Stimulated activated naive CD4-positive, alpha-beta T cell (primary cell): ENCODE measurements around the gene YIPF4.
"Not testable (repeated sequence)": the region's sequence is repeated elsewhere in the genome, so short reads cannot be mapped to it uniquely, and the experiment has no call there.

Experiments
- DNase-seq, 6 experiments: peaks; one replicate each; lab custom pipeline; 2025; lab: John Stamatoyannopoulos, UW

YIPF4 gene

DNA sequence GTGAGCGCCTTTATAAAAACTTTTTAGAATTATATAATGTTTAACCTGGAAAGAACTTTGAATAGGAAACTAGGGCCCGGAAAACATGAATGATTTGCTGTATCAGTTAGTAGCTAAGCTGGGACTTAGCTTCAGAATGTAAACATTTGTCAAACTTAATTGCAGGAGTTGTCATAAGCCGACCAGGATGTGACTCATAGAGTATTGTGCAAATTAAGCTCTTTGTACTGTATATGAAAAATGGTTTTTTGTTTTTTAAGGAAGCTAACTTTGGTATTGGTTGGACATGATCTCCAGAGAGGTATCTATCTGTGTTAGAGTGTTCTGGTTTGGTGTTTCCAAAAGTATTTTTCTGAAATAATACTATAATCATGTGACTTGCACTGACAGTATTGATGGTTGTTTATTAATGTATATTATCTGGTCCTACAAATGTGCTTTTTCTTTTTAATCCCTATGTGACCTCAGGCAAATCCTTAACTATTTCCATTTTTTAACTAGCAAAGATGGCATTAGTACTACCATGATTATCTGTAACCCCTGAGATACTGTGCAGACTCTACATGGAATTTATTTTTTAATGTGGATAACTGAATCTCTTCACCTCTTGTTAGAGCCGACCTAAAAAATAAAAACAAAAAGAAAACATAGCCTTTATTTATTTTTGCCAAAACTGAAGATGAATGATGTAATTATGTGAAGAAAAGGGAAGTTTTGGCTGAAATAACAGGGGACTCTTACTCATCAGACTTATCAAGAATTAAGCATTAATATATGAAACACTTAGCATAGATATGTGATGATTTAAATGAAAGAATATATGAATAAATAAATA, 11.7 kb downstream of the YIPF4 start:
- no peak for DNase-seq

DNA sequence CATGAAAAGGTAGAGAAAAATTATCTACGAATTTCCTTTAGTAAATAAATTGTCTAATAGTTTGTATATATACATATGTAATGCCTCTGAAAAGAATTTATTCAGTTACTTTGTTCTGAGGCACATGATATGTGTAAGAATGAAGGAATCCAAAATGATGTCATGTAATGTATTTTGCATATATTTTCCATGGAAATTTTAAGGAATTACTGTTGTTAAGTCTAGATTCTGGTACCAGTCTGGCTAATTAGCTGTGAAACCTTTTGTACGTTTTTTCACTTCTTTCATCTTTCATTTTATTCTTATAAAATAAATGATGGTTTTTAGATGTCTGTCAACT, 12.3 kb downstream of the YIPF4 start:
- DNase-seq, result no peak

DNA sequence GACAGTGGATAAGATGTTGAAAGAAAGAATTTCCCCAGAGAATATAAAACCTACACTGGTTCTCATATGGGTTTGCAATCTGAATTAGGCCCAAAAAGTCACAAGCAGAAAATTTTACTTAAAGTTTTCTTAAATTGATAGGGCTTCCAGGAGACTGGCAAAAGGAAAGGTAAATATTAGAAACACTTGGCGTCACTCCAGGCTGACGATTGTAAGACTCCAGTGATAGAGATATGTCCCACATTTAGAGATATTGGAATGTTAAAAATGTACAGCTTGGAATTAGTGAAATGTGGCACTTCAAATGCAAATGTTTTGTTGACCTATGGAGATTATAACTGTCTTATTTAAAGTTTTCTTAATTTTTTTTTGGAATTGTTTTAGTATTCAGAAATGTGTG, 14.0 kb downstream of the YIPF4 start:
- no peak for DNase-seq

DNA sequence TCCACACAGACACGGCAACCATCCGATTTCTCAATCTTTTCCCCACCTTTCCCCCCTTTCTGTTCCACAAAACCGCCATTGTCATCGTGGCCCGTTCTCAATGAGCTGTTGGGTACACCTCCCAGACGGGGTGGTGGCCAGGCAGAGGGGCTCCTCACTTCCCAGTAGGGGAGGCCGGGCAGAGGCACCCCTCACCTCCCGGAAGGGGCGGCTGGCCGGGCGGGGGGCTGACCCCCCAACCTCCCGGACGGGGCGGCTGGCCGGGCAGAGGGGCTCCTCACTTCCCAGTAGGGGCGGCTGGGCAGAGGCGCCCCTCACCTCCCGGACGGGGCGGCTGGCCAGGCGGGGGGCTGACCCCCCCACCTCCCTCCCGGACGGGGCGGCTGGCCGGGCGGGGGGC, 15.8 kb downstream of the YIPF4 start:
- DNase-seq, result not testable (repeated sequence)

DNA sequence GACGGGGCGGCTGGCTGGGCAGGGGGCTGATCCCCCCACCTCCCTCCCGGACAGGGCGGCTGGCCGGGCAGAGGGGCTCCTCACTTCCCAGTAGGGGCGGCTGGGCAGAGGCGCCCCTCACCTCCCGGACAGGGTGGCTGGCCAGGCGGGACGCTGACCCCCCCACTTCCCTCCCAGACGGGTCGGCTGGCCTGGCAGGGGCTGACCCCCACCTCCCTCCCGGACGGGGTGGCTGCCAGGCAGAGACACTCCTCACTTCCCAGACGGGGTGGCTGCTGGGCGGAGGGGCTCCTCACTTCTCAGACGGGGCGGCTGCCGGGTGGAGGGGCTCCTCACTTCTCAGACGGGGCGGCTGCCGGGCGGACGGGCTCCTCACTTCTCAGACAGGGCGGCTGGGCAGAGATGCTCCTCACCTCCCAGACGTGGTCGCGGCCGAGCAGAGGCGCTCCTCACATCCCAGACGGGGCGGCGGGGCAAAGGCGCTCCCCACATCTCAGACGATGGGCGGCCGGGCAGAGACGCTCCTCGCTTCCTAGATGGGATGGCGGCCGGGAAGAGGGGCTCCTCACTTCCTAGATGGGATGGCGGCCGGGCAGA, 16.4 kb downstream of the YIPF4 start:
- DNase-seq, result not testable (repeated sequence)

DNA sequence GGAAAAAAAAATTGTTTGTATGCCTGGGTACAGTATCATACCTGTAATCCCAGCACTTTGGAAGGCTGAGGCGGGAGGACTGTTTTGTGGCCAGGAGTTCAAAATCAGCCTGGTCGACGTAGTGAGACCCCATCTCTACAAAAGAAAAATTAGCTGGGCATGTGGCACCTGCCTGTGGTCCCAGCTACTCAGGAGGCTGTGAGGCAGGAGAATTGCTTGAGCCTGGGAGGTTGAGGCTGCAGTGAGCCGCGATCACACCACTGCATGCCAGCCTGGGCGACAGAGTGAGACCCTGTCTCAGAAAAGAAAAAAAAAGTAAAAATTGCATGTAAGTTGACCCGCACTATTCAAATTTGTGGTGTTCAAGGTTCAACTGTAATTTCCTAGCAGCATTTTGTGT, 32.9 kb downstream of the YIPF4 start:
- DNase-seq, result no peak

DNA sequence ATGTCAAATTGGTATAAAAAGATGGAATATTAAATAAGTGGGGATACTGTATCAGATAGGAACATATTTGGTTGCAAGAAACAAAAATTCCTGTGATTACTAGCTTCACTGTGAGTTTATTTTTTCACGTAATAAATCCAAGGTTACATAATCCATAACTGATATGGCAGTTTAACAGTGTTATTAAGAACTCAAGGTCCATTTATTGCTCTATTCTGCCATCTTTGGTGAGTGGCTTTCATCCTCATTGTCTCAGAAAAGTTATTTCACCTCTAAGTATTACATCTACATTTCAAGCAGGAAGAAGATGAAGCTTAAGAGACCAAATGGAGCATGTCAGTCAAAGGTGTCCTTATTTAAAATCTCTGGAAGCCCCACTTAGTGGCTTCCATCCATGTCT, 37.2 kb downstream of the YIPF4 start:
- DNase-seq, result no peak

DNA sequence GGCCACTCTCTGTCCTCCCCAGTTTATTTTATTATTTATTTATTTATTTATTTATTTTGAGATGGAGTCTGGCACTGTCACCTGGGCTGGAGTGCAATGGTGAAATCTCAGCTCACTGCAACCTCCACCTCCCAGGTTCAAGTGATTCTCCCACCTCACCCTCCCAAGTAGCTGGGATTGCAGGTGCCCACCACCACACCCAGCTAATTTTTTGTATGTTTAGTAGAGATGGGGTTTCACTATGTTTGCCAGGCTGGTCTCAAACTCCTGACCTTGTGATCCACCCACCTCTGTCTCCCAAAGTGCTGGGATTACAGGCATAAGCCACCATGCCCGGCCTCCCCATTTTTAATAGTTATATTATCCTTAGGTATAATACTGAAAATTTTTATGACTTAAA, 51.0 kb downstream of the YIPF4 start:
- DNase-seq, result not testable (repeated sequence)

DNA sequence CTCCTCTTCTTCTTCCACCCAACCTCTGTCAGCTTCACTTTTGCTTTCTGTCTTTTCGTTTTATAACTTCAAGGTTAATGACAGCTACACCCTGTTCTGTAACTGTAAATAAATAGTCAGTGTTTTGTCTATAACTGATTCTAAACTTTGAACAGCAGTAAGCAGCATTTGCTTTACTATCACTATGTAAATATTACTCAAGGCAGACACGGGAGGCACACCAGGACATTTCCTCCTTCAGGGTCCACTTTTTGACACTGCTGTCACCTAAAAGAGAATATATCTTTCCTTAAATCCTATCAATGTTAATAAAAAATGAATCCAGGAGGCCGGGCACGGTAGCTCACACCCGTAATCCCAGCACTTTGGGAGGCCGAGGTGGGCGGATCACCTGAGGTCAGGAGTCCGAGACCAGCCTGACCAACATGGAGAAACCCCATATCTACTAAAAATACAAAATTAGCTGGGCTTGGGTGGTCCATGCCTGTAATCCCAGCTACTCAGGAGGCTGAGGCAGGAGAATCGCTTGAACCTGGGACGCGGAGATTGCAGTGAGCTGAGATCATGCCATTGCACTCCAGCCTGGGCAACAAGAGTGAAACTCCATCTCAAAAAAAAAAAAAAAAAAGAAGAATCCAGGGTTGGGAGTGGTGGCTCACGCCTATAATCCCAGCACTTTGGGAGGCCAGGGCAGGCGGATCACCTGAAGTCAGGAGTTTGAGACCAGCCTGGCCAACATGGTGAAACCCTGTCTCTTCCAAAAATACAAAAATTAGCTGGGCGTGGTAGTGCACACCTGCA, 51.7 kb downstream of the YIPF4 start:
- DNase-seq, result not testable (repeated sequence)

DNA sequence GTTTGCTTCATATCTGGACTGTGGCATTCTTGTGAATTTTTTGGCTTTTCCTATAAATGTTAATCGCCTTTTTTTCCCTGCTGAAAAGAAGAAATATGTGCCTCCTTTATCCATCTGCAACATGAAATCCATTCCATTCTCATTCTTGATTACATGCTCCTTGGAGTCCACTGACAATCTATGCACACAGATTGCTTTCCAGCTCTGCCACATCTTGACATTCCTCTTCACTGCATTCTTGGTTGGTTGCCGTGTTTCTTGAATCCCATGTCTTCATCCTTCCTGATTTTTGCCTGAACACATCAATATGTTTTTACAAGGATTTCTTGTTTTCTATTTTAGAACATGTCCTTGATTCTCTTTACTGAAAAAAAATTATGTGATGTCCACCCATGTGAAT, 52.4 kb downstream of the YIPF4 start:
- no peak for DNase-seq

DNA sequence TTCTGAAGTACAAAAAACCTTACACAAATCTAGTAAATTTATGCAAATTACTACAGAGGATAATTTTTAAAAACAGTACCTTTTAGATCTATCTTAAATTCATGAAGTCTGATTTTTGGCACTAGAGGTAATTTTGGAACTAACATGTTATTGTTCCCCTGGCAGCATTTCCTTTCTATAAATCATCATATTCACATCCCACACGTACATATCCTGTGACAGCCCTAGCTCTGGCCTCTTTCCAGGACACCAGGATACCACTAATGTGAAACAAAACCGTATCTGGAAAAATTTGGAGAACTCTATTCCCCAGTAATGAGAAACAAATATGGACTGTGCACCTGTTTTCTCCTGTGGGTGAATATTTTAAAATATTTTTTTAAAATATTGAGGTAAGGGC, 65.1 kb downstream of the YIPF4 start:
- DNase-seq, result no peak

DNA sequence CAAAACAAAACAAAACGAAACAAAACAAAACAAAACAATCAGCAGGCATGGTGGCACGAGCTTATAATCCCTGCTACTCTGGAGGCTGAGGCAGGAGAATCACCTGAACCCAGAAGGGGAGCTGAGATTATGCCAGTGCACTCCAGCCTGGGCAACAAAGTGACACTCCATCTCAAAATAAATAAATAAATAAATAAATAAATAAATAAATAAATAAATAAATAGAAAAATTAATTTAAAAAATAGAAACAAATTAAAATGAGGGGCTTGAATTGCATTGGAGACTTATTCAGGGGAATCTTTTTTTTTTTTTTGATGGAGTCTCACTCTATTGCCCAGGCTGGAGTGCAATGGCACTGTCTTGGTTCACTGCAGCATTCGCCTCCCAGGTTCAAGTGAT, 73.1 kb downstream of the YIPF4 start:
- DNase-seq, result not testable (repeated sequence)

DNA sequence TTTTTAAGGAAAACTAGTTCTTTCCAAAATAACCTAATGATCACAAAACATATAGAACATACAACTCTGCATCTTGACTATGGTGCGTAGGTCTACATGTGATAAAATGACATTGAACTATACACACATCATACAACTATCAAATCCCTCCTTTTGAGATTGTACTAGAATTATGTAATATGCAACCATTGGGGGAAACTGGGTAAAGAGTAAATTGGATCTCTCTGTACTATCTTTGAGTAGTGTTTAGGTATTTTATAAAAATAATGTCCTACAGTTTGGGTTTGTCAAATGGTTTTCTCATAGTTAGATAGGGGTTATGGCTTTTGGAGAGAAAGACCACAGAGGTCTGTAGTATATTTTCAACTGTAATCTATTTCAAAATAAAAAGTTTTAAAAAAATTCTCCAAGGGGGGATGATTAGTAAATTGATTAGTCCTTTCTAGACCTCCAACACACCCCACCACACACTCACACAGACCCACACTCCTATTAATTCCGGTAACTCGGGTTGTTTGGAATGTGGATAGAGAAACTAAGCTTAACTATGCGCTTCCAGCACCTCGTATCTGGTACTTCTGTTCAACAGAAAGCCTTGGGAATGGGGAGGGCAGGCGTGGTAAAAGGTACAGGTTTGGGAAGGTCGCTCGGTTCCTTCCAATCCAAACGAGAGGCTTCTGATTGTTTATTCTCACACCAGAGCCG, 78.4 kb downstream of the YIPF4 start:
- DNase-seq, result peak in 2 of 6 experiments; percentile 32 to 64

DNA sequence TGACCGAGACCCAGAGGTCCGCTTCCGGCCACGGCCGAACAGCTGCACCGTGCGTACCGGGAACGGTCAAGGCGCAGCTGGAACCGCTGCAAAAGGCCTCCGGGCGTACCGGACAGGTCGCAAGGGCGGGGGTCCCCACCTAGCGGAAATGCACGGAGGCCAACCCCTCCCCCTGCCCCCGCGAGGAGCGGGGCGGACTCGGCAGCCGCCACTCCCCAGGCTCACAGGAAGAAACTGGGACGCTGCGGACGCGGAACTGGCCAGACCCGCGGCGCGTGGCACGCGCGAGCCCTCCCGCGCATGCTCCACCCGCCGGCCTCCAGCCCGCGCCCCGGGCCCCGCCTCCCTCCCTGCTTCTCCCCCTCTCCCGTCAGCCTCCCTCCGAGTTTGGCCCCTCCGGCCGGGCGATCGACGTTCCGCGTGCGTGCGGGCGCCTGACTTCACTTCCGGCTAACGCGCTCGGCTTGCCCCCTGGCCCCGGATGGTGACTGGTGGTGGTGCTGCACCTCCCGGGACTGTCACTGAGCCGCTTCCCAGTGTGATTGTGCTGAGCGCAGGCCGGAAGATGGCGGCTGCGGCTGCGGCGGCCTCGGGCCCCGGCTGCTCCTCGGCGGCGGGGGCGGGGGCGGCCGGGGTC, 79.1 kb downstream of the YIPF4 start, which contains the start of gene BIRC6:
BIRC6 (plus strand) TSS at position 343 of the 637 bp plus-strand sequence; CDS start at position 482, 139 bp downstream.
- DNase-seq, result peak; percentile 72 to 83 (median 79)

DNA sequence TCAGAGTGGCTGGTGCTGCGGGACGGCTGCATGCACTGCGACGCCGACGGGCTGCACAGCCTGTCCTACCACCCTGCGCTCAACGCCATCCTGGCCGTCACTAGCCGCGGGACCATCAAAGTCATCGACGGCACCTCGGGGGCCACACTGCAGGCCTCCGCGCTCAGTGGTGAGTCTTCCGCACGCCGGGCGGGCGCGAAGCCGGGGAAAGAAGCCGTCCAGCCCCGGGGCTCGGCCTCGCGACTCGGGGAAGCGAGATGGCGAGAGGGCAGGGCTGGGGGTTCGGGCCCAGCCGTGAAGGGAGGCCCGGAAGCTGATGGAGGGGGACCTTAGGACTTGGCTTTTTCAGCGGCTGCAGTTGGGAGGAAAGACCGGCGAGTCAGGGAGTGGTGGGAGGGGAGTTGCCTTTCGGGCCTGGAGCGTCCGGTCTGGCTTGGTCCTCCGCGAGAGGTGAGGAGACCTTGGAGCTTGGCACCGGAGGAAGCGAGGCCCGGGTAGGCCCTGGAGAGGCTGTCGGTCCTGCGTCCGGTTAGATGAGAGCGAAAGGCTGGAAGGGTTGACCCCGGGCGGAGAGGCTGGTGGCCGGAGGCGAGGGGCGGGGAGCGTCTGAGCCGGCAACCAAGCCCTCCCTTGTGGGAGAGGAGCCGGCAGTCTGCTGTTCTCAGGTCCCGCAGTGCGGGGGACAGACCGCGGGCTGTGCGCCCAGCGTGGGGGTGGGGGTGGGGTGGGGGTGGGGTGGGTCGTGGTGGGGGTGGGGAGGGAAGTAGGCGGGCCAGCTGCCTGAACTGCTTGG, 79.8 kb downstream of the YIPF4 start:
- DNase-seq, result peak in 3 of 6 experiments; percentile 28 to 41 (median 32)

DNA sequence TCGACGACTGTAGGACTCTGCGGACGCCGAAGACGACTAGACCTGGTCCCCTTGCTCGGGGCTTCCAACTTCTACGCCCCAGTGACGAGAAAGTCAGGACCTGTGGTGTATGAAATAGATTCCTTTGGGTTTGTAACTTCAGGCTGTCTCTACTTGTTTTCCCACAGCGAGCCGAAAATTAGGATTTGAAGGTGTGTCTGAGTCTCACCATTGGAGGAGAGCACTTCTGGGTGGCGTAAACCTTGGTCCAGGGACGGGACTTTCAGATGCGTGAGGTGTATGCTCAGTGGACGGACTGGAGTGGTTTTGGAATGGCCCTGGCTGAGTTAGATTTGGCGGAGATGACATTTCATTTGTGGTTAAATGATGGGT, 80.4 kb downstream of the YIPF4 start:
- DNase-seq, result peak in 1 of 6 experiments; percentile 23

DNA sequence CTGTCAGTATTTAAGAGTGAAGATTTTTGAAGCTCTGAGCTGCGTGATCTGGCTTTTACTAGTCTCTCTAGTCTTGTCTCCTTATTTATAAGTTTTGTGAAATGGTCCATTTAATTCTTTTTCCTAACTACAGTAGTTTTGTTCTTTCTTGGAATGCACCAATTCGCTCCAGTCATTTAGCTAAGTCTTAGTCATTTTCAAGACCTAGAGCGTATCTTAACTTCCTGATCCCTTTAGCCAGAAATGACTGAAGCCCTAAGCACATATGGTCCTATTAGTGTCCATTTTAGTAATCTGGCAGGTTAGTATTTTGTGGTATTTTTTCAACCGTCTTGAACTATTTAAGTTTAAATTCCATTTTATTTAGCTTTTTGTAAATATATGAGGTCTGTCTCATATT, 82.7 kb downstream of the YIPF4 start:
- no peak for DNase-seq

DNA sequence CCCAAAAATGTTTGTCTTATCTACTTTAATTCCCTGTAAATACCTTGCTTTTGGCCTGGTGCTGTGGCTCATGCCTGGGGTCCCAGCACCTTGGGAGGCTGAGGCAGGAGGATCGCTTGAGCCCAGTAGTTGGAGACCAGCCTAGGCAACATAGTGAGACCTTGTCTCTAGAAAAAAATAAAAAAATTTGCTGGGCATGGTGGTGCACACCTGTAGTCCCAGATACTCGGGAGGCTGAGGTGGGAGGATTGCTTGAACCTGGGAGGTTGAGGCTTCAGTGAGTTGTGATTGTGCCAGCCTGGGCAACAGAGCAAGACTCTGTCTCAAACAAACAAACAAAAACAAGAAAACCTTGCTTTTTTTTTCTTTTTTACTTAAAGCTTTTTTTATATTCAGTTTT, 85.3 kb downstream of the YIPF4 start:
- not testable (repeated sequence) for DNase-seq

DNA sequence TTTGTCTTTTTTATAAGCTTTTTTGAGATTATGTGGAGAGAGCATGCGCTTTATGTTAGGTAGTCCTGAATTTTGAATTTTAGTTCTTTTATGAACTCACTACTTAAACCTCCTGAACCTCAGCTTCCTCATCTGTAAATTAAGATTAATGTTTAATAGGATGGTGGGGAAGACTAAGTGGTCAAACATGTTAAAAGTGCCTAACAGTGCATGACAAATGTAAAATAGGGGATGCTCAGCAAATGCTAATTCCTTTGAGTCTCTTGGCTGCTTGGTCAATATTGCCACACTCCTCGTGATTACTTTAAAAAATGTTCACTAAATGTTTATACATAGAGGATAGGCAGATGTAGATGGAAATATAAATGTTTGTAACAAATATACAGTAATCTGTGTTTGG, 85.9 kb downstream of the YIPF4 start:
- no peak for DNase-seq

DNA sequence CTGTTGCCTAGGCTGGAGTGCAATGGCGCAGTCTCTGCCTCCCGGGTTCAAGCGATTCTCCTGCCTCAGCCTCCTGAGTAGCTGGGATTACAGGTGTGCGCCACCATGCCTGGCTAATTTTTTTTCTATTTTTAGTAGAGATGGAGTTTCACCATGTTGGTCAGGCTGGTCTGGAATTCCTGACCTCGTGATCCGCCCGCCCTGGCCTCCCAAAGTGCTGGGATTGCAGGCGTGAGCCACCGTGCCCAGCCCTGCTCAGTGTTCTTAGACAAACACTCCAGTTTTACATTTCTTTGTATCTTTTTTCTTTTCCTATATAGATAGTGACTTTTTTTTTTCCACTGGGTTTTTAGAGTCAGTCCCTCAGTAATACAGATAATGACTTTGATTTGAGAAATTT, 86.6 kb downstream of the YIPF4 start:
- not testable (repeated sequence) for DNase-seq

DNA sequence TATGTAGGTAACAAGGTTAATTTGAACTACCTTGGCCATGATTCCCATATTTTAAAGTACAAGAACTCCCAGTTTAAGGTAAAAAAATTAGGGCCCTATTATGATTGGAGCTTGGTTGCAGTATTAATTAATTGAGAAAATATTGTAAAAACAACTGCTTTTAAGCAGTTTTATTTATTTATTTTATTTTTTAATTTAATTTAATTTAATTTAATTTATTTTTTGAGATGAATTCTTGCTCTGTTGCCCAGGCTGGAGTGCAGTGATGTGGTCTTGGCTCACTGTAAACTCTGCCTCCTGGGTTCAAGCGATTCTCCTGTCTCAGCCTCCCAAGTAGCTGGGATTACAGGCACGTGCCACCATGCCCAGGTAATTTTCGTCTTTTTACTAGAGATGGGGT, 88.0 kb downstream of the YIPF4 start:
- DNase-seq, result not testable (repeated sequence)
